ENCODE measurements around the gene ZNF330.

- no peak for TF ChIP-seq POLR2A (IDR thresholded peaks at IDR 0.05)
- no peak for TF ChIP-seq POLR2AphosphoS5 (IDR thresholded peaks at IDR 0.05)
- TF ChIP-seq, protein P1, sequence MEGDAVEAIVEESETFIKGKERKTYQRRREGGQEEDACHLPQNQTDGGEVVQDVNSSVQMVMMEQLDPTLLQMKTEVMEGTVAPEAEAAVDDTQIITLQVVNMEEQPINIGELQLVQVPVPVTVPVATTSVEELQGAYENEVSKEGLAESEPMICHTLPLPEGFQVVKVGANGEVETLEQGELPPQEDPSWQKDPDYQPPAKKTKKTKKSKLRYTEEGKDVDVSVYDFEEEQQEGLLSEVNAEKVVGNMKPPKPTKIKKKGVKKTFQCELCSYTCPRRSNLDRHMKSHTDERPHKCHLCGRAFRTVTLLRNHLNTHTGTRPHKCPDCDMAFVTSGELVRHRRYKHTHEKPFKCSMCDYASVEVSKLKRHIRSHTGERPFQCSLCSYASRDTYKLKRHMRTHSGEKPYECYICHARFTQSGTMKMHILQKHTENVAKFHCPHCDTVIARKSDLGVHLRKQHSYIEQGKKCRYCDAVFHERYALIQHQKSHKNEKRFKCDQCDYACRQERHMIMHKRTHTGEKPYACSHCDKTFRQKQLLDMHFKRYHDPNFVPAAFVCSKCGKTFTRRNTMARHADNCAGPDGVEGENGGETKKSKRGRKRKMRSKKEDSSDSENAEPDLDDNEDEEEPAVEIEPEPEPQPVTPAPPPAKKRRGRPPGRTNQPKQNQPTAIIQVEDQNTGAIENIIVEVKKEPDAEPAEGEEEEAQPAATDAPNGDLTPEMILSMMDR (IDR thresholded peaks at IDR 0.05), result no peak
- no peak for TF ChIP-seq EP300 (IDR thresholded peaks at IDR 0.05)
Measured at GRCh38 chr4:141177171-141177570, 43.5 kb upstream of the ZNF330 start.
